ENCODE data around the gene MYO1B.

MYO1B gene

DNA sequence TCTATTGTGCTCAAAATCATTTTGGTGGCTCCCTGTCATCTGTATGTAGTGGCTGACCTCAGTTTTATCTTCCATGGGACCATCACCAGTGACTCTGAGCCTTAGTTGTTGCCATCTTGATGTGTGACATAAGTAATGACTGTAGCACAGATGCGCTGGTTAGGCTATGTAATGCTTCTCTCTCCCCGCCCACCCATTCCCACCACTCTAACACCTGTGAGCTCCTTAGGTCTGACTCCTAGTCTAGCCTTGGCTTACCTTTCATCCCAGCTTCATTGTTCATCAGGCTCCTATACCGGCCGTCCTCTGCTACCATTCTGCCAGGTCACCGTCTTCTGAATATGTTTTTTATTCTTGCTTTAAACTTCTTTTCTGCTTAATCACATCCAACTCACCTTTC is 17.2 kb downstream of the MYO1B start:
- DNase-seq (ENCODE audit: low read depth) = peak; percentile 36

DNA sequence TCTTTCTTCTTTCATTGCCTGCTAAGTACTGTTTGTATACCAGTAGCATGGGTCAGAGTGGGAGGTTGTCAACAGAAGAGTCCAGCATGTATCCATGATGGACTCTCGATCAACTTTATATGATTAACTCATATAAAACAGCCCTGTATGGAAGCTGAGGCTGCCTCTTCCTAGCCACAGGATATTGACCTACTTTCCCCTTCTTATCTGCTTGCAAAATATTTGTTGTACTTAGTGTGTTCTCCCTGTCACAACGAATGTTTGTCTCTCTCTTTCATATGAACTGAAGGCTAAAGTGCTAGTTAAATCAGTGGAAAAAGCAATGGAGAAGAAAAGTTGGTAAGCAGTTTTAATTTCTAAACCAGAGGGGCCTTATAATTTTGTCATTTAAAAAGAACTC is 17.8 kb downstream of the MYO1B start:
- DNase-seq (ENCODE audit: low read depth) = peak; percentile 62

DNA sequence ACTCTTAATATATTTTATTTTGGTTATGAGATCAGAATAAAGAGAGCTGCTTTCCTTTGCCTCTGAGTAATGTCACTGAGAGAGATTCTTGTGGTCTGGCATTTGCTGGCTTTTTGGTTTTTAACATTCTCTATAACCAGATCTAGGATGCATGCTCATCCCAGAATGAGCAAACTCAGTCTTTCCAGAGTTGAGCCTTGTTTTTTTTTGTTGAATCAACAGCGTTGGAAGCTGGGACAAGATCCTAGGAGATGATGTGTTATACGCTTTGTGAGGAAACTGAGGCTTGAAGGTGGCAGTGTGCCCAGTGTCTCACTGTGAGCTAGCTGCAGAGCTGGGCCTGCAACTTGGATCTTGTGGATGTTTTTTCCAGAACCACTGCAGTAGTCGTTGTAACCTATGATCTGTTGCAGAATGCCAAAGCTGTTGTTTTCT is 19.5 kb downstream of the MYO1B start:
- DNase-seq (ENCODE audit: low read depth) = peak; percentile 76

DNA sequence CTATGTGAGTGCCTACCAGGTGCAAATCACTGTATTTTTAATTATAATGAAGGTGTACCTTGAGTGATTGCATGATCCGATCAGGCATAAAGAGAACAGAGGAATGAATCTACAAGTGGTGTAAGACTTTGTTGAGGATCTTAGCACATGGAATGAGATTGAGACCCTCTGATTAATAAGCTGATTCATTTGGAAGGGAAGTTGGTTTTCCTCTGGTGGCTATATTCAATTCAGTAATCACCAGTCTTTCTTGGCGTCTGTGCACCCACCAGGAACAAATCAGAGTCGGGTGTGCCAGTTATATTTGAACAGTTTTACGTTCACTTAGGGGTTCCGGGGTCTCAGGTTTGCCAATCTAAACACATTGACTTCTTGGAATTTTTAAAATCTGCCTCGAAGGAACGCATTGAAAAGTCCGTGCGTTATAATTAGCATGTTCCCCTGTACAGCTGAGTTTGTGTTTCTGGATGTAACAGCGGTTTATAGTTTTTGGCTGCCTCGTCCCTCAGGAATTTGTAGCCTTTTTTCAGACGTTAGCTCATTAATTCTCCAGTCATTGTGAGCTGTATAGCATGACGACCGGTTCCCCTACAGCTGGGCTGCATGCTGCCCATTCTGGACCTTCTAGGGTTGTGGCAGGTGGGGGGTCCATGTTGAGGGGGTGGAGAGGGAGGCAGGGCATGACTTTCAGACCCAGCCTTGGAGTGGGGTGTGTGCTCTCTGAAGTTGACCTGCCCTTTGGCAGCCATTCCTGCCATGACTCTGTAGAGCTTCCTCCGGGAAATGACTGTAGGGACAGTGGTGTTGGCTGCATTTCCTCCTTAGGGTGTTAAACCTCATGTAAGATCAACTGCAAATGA is 20.3 kb downstream of the MYO1B start:
- DNase-seq (ENCODE audit: low read depth) = no peak

DNA sequence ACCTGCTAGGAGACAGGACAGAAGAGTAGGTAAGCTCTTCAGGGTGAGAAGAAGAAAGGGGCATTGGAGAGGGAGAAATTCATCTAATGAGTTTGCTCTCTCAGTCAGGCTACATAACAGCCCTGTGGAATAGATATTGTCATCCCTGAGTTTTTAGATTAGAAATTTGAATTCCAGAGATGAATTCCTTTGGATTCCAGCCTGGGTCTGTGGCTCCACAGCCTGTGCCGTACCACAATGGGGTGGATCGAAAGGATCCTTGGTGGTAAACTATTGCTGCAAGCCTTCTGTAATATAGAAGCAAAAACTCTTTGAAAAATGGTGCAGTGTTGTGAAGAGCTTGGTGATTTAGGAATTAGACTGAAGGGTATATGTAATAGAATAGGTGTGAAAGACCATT is 21.0 kb downstream of the MYO1B start:
- peak; percentile 19 for DNase-seq (ENCODE audit: low read depth)

DNA sequence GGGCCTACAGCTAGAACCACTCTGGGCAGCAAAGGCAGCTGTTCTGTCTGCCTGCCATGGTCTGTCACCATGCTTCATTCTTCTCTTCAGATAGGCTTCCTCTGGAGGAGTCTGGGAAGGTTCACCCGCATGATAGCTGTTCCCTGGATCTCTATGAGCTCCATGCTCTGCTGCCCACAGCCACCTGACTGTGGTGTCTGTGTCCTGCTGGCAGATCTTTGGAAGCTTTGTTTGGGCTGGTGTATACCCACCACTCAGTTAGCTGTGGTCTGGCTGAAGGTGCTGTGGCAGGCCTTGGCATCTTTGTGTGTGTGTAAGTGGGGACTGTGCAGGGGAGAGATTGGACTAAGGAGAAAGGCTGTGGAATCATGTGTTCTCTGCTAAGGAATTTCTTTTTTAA is 23.4 kb downstream of the MYO1B start:
- no peak for DNase-seq (ENCODE audit: low read depth)

DNA sequence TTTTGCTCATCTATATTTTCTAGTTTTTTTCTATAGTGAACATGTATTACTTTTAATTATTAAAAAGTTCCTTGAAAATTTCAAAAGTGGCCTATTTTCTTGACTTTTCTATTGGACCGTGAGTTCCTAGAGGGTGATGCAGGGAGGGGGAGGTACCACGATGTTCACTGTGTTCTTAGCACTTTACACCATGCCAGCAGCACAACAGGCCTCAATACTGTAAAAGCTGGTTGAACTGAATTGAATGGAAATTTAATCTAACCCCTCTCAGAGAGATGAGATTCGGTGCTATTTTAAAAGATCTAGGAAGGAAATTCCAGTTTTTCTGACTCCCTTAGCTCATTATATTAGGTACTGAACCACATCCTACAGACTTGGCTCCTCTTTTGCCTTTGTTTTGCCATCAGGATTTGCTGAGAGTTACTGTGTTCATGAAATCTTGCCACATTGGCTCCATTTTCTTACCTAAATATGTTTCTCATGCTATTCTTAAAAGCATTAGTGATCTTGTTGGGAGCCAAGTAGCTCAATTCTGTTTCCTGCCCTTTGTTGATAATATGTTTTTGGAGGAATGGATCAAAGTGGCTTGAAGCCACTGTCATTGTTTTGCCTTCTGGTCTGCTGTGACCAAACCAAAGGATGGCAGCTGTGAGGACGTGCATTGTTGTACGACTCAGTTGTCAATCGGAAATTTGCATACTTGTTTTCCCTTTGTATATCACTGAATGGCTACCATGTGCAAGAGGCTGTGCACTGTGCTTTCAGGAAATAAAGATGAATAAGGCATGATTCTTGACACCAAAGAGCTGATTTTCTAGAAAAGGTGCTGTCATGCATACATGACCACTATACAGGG is 25.3 kb downstream of the MYO1B start:
- no peak for DNase-seq (ENCODE audit: low read depth)

DNA sequence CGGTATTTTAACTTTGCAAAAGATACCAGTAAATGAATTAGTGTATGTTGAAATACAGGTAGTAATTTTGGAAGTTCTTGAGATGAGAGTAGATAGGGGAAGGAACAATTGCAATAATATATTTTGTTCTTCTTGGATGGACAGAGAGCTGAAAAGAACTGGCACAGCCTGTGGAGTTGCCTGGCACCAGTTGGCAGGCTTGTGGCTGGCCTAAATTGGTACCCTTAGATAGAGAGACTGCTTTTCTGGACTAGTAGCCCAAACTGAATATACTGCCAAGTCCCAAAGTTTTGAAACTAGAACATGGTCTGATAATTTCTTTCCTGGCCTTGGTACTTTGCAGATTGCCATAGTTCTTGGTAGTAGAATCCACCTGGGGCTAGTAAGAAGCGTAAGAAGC is 26.9 kb downstream of the MYO1B start:
- DNase-seq (ENCODE audit: low read depth) = no peak

DNA sequence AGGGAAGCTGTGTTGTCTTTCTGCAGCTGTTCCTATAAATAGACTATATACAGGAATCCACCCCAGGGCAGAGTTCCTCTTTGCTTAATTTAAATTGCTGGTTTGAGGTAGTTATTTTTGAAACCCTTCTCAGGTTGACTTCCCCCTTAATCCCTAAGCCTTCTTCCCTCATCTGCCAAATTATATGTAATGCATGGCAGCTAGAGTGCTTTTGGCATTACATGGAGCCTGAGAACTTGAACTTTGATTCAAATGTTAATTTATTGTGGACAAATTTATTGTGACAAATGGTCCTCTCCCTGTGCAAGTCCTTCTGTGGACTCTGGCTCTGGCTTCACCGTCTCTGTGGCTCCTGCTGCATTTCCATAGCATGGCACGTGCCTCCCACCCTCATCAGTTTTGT is 29.2 kb downstream of the MYO1B start:
- DNase-seq (ENCODE audit: low read depth) = no peak

DNA sequence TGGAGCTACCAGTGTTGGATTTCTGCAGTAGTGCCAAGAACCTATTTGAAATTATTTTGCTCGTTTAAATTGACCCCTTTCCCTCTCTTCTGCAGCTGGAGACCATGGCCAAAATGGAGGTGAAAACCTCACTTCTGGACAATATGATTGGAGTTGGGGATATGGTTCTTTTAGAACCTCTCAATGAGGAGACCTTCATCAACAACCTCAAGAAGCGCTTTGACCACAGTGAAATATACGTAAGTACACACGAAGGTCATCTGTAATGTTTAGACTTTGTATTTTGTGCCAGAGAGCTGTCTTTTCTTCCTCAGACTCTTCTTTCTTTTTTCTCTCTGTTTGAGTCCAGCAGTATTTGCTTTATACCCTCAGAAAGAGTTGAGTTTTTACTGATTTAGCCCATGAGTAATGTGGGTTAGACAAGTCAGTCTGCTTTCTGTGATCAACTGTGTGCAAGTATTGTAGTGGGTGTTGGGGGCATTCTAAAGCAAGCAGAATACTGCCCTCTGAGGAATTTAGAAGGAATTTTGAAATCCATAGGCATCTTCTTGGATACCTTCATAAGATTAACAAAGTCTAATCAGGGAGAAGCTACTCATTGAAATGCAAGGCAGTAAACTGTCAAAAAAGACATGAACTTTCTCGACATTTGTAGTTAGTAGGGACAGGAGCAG is 31.7 kb downstream of the MYO1B start:
- DNase-seq (ENCODE audit: low read depth) = no peak

DNA sequence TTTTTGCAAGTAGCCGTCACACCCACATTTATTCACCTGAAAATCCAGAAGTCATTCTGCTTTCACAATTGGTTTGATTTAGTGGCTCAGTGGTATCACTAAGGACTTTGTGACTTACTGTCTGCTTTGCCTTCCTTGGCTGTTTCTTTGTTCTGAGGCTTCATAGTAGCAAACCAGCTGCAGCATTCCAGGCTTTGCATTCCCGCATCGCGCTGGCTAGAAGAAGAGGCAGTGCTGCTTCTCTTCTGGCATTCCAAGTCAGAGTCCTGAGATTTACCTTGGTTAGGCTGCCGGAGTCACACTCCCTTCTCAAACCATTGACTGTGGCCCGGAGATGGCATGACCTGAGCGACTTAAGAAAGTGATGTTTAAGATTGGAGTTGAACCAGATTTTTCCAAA is 35.1 kb downstream of the MYO1B start:
- no peak for DNase-seq (ENCODE audit: low read depth)

DNA sequence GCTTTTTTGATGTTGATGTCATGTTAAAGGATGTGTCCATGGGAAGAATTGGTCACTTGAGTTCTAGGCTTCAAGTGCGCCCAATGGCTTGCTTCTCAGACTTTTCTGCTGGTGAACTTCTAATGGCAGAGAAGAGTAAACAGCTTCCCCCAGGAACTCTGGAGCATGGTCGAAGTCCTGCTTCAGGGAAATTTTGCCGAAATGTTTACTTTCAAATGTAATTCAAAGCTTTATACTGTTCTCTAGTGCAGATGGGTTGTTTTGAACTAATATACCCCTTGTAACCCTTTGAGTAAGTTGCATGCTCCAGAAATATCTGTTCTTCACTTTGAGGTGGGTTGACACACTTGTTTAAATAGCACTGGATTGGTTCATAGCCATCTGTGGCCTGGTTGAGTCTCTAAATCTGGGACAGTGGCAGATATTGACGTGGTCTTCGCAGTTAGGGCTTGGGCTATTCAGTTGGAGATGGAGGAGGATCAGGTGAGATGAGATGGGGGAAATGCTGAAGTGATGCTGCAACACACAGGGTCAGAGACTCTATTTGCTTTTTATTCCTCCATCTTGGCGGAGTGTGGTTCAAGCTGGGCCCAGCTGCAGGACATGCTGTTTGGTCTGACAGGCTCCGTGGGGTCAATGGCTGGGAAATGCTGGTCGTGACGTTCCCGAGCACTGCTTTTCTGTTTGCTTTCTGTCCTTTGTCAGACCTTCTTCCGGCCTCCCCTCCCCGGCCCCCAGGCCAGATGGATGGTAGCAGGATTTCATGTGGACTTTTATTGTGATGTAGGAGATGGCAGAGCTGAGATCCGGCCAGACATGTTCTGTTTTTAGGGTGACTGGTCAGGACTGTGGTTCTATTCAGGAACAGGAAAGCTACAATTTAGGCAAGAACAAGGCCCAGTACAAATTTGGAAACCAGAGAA is 35.9 kb downstream of the MYO1B start:
- no peak for DNase-seq (ENCODE audit: low read depth)

DNA sequence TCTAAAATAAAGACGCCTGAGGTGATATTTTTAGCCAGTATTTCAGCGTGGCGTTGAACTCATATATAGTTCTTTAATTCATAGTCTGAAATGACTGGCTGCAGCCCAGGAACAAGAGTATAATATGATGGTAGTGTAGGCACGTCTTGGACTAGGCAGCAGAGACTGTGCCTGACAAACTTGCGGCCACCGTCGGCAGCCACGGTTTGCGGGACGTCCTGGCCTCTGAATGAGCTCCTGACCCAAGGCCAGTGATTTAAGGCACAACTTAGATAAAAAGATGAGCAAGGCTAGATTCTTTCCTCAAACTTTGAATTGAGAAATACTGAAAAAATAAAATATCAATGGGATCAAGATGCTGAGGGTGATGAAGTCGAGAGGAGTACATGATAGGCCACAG is 40.0 kb downstream of the MYO1B start:
- no peak for DNase-seq (ENCODE audit: low read depth)

DNA sequence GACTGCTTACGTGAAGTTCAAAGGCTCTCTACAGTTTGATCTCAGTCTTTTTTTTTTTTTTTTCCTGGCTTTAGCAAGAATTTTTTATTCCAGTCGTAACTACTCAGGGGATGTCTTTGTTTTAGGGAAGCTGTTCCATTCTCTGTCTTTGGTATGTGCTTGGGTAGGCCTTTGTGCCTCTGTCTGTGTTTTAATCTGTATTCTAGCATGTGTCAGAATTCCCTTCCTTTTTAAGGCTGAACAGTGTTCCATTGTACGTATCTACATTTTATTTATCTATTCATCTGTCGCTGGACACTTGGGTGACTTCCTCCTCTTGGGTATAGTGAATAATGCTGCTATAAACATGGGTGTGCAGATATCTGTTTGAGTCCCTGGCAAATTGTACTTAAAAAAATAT is 42.6 kb downstream of the MYO1B start:
- DNase-seq (ENCODE audit: low read depth) = no peak

DNA sequence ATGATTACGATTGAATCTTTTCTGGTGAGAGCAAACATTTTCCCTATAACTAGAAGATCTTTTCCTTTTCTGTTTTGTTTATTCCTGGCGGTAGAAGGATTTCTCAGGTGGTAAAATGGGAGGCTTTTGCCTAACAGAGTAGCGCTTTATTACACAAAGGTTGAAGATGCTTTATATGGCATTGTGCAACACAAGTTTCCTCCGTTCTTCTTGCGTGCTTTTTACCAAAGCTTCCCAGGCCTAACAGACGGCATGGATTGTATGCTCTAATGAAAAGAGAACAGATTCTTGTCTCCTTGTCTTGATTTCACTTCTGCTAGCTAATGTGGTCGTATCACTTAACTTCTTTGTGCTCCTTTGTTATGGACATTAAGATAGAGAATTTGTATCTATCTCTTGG is 43.8 kb downstream of the MYO1B start:
- no peak for DNase-seq (ENCODE audit: low read depth)

DNA sequence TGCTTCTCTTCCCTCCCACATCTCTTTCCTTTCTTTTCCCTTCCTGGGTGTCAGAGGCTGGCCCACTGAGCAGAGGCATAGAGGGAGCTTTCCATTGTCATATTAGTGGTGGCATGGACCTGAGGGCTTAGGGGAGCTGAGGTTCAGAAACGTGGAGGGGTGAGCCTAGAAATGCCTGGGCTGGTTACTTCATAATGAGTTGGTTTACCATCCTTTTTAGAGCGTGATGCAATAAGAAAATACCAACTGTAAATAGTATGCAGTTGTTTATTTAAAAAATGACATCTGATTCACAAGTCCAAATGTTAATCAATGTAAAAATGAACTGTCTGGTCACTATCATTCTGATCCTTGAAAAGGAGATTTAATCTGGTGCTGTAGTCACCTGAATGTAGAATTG is 46.3 kb downstream of the MYO1B start:
- DNase-seq (ENCODE audit: low read depth) = peak; percentile 21

DNA sequence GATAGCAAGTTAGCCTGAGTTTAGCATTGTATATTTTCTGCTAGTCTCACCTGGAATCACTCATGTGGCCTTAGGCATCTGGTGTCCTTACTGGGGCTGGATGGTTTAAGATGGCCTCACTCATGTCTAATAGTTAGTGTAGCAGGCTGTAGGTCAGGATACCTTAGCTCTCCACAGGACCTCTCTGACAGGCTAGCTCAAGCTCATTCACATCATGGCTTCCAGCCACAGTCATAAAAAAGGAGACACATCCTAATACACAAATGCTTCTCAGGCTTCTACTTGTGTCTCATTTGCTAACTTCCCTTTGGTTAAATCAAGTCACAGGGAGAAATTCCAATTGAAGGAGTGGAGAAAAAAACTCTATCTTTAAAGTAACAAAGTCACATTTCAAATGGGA is 47.7 kb downstream of the MYO1B start:
- DNase-seq (ENCODE audit: low read depth) = no peak

DNA sequence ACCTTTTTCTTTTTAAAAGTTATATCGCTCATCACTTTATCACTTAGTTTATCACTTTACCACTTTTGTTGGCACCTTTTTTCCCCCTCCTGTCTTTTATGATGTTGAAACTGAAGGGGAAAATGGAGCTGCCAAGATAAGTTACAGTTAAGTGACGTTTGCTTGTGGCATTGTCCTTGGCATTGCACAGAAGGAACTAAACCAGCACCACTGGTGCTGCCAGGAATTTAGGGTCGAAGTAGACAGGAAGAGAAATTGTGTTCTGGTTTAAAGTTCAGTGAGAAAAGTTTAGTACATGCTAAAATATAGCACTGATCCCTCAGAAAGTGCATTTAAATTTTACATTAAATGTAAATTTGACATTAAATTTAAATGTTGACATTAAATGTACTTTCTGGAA is 49.9 kb downstream of the MYO1B start:
- DNase-seq (ENCODE audit: low read depth) = no peak

DNA sequence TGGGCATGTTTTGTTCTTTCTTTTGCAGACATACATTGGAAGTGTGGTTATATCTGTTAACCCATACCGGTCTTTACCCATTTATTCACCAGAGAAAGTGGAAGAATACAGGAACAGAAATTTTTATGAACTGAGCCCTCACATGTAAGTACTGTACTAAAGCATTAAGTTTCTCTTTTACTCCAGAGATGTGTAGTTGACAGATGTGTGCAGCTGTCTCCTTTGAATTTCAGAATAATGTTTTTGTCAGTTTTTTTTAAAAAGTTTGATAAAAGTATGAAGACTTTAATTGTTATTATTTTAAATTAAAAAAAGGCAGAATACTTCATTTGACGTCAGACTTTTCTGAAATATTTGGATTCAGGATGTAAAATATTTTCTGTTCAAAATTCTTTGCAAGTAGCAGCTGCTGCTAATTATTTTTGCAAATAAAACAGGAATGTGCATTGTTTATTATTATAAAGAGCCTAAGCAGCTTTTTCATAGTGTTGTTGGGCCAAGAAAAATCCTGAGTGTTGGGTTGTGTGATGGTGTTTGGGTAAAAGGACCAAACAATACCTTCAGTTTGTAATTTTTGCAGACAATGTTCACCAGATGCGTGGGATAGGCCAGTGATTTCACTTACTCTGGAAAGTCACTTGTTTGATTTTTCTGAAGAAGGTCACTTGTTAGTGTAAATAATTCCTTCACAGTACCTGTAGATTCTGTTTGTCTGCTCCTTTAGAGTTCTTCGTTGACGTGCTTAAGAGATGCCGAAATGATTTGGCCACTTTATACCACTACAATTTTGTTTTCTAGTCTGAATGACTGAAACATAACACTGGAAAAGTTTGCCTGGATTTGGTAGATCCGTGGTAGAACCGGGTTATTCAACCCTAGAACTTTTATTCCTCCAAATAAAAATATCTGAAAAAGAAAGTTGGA is 51.1 kb downstream of the MYO1B start:
- no peak for DNase-seq (ENCODE audit: low read depth)

DNA sequence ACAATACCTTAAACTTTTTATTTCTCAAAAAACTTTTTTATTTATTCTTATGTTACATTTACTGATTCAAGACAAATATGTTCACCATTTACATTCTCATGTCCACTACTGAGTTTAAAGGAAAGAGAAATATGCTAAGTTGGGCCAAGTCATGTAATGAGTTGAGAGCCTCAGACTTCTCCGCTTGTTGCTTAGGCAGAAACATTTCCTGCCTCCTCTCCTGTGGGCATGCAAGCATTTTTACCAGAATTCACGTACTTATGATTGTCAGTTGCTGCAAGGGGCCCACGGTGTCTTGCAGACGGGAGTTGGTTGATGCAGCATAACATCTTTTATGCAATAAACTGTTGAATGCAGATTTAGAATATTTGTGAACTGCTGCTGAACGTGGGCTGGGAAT is 51.8 kb downstream of the MYO1B start:
- DNase-seq (ENCODE audit: low read depth) = no peak

DNA sequence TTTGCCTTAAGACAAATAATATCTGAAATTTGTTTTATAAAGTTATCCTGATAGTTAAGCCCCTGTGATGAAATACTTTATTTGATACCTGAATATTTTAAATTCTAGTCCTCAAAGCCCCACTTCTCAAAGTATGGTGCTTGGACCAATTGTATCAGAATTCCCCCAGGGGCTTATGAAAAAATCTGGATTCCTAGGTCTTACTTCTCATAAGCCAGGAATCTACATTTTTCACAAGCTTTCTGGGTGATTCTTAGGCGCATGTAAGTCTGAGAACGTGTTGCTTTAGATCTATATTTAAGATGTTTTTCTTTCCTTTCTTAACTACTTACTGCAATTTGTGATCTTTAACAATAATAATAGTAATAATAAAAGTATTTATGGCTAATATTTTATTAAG is 53.1 kb downstream of the MYO1B start:
- DNase-seq (ENCODE audit: low read depth) = no peak

All from amniotic epithelial cell (primary cell).